Endothelial cell (in vitro differentiated cells): ENCODE results near the gene PAPPA2. TPM values are rescaled to one million over a fixed set of nuclear protein-coding genes. Genes with fewer than 3 reads are reported as not detected.
"Not testable (repeated sequence)": the region's sequence is repeated elsewhere in the genome, so short reads cannot be mapped to it uniquely, and the experiment has no call there.

Source experiments
- DNase-seq: peaks from one replicate; pipeline ENCODE4 v3.0.0; 2021; ENCODE audit warnings: low spot score
- H3K27ac Mint-ChIP-seq: one replicate; pipeline ENCODE4 v1.8.0; 2021; ENCODE audit warnings: mixed read lengths, inconsistent platforms; ENCODE audit not compliant: unreplicated experiment
- H3K27me3 Mint-ChIP-seq: one replicate; pipeline ENCODE4 v1.8.0; 2021; ENCODE audit warnings: mild to moderate bottlenecking, moderate library complexity, mixed read lengths, inconsistent platforms; ENCODE audit not compliant: unreplicated experiment
- H3K36me3 Mint-ChIP-seq: one replicate; pipeline ENCODE4 v1.8.0; 2021; ENCODE audit warnings: mild to moderate bottlenecking, low read depth, mixed read lengths, inconsistent platforms; ENCODE audit not compliant: unreplicated experiment
- H3K4me1 Mint-ChIP-seq: one replicate; pipeline ENCODE4 v1.8.0; 2021; ENCODE audit warnings: mild to moderate bottlenecking, mixed read lengths, inconsistent platforms; ENCODE audit not compliant: unreplicated experiment
- H3K4me3 Mint-ChIP-seq: one replicate; pipeline ENCODE4 v1.8.0; 2021; ENCODE audit warnings: mild to moderate bottlenecking, mixed read lengths, inconsistent platforms; ENCODE audit not compliant: unreplicated experiment
- H3K9me3 Mint-ChIP-seq: one replicate; pipeline ENCODE4 v1.8.0; 2021; ENCODE audit warnings: mixed read lengths, inconsistent platforms; ENCODE audit not compliant: unreplicated experiment
- total RNA-seq: library from RNA; stranded (reverse); fragmentation: NEBNext Ultra II Directional; extraction: Animal tissue kit (Norgen Biotek cat#: 25700); gene quantifications from one replicate; pipeline ENCODE4 v1.2.1, GENCODE V29; 2021; ENCODE audit not compliant: unreplicated experiment
- TF ChIP-seq, protein P1 (sequence below): fragments of 200-600 bp; sonication (generic); IDR thresholded peaks from one replicate; pipeline ENCODE4 v1.5.0; 2021; ENCODE audit warnings: antibody characterized with exemption; ENCODE audit not compliant: unreplicated experiment

Gene PAPPA2
- total RNA-seq, 1 donor from 2014 or later: 0.33 TPM

DNA sequence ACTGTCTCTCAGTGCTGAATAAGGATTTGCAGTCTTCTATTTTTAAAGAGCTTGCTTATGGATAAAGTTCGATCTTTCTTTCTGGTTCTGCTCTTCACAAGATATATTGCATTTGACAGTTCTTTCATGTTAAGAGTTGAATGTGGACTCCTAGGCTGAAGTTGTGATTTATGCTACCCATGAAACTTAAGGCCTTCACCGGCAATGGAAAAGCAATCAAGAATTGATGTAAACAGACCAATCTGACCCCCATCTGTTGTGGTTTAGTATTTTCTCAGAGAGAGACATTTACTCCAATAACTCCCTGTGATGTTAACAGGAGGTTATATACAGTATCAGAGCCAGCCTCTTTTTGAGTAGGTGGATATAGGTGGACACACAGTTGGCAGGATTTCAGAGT is 165.8 kb downstream of the PAPPA2 start:
- H3K27ac Mint-ChIP-seq: no peak overlapping the region
- H3K4me3 Mint-ChIP-seq: no peak overlapping the region
- H3K27me3 Mint-ChIP-seq: no peaks in the 10 kb centered on the region
- no peaks in the 10 kb centered on the region for H3K9me3 Mint-ChIP-seq
- no peaks in the 10 kb centered on the region for H3K36me3 Mint-ChIP-seq
- DNase-seq: no peak
- TF ChIP-seq, protein P1, sequence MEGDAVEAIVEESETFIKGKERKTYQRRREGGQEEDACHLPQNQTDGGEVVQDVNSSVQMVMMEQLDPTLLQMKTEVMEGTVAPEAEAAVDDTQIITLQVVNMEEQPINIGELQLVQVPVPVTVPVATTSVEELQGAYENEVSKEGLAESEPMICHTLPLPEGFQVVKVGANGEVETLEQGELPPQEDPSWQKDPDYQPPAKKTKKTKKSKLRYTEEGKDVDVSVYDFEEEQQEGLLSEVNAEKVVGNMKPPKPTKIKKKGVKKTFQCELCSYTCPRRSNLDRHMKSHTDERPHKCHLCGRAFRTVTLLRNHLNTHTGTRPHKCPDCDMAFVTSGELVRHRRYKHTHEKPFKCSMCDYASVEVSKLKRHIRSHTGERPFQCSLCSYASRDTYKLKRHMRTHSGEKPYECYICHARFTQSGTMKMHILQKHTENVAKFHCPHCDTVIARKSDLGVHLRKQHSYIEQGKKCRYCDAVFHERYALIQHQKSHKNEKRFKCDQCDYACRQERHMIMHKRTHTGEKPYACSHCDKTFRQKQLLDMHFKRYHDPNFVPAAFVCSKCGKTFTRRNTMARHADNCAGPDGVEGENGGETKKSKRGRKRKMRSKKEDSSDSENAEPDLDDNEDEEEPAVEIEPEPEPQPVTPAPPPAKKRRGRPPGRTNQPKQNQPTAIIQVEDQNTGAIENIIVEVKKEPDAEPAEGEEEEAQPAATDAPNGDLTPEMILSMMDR: no peak
- no peaks in the 10 kb centered on the region for H3K4me1 Mint-ChIP-seq

DNA sequence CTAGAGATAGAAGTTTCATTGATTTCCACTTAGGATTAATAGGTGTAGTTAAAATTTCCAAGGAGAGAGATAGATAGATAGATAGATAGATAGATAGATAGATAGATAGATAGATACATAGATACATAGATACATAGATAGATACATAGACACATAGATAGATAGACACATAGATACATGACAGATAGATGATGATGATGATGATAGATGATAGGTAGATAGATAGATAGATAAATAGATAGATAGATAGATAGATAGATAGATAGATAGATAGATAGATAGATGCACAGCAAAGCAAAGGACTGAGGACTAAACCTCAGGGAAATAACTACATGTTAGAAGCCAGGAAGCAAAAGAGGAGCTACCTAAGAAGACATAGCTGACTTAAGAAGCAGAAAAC is 171.8 kb downstream of the PAPPA2 start:
- H3K4me1 Mint-ChIP-seq, H3K27ac Mint-ChIP-seq, H3K36me3 Mint-ChIP-seq, H3K9me3 Mint-ChIP-seq, H3K27me3 Mint-ChIP-seq, DNase-seq, H3K4me3 Mint-ChIP-seq: not testable (repeated sequence)

DNA sequence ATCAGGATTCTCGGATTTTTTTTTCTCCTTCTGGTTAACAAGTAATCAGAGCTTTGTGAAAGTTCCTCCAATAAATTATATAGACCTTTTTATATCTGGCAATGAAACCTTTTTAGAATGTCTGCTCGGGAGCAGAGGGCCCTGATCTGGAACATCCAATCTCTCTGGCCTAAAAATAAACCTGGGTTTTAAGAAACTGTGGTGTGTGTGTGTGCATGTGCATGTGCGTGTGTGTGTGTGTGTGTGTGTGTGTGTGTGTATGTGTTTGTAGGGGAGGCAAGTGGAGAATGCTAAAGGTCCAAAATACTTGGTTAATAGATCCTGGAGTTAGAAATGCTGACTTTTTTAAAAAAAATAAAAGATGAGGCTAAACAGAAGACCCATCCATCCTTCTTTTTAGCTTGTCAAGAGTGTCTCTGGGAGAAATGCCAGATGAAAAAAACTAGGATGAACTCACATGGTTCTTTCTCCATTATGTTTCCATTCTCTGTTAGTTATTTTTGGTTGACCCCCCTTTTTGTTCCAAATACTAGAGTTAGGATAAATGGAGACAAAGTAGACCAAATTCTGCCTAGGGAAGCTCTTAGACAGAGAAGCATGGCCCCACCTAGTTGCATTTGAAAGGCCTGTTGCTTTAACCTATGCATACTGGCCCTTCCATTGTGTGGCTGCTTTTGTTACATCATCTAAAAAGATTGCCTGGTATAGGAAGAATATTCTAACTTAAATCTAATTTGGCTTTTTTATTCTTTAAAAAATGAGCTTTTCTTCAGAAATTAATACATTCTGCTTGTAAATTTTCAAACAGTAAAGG is 175.9 kb downstream of the PAPPA2 start:
- no peaks in the 10 kb centered on the region for H3K9me3 Mint-ChIP-seq
- TF ChIP-seq, protein P1: no peak
- H3K27me3 Mint-ChIP-seq: no peaks in the 10 kb centered on the region
- no peak overlapping the region for H3K27ac Mint-ChIP-seq
- no peaks in the 10 kb centered on the region for H3K36me3 Mint-ChIP-seq
- H3K4me1 Mint-ChIP-seq: peaks cover 4% of the 10 kb centered on the region
- no peak for DNase-seq
- no peak overlapping the region for H3K4me3 Mint-ChIP-seq

DNA sequence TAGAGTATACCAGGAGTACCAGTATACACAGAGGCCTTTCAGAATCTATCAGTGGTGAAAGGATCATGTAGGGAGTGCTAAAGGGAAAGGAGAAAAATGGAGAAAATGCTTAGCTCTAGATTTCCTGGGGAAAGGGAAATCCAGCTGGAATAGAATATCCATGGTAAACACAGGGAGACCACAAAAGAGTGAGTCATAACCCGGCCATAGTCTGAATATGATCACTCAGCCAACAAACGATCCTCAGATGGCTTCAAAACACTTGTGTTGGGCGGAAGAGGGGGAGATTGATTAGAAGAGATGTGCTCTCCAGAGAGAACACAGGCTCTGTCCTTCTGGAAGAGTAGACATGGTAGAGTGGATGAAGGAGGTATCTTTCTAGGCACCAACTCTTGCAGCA is 180.6 kb downstream of the PAPPA2 start:
- DNase-seq: no peak
- TF ChIP-seq, protein P1: no peak
- Mint-ChIP-seq H3K36me3 (no peaks in the 10 kb centered on the region), H3K9me3 (no peaks in the 10 kb centered on the region), H3K27ac (no peak overlapping the region), H3K27me3 (no peaks in the 10 kb centered on the region), H3K4me3 (no peak overlapping the region), H3K4me1 (peaks cover 4% of the 10 kb centered on the region)

DNA sequence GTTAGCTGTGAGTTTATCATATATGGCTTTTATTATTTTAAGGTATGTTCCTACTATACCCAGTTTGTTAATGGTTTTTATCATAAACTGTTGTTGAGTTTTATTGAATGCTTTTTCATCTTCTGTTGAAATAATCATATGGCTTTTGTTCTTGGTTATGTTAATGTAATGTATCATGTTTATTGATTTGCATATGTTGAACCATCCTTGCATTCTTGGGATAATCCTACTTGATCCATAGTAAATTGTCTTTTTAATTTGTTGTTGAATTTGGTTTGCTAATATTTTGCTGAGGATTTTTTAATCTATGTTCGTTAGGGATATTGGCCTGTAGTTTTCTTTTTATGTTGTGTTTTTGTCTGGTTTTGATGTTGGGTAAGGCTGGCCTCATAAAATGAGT is 185.6 kb downstream of the PAPPA2 start:
- no peak for DNase-seq
- H3K4me1 Mint-ChIP-seq: peaks cover 2% of the 10 kb centered on the region
- H3K4me3 Mint-ChIP-seq: no peak overlapping the region
- H3K27ac Mint-ChIP-seq: no peak overlapping the region
- no peaks in the 10 kb centered on the region for H3K9me3 Mint-ChIP-seq
- H3K36me3 Mint-ChIP-seq: no peaks in the 10 kb centered on the region
- H3K27me3 Mint-ChIP-seq: peaks cover 1% of the 10 kb centered on the region
- TF ChIP-seq, protein P1: no peak
